Measurements from ENCODE around the gene DCST1. TPM values are rescaled to one million over a fixed set of nuclear protein-coding genes. Genes with fewer than 3 reads are reported as not detected.

Gene DCST1
- total and polyA plus RNA-seq, 2 experiments from 2014 or later: 0.27 TPM; not detected in 1

- Histone ChIP-seq H3K4me3 (no peak overlapping the region), H3K36me3 (no peaks in the 10 kb centered on the region), H3K27ac (no peak overlapping the region), H3K27me3 (no peaks in the 10 kb centered on the region), H3K4me1 (ENCODE audit: low read depth) (no peaks in the 10 kb centered on the region), H3K9me3 (ENCODE audit: low read depth) (no peaks in the 10 kb centered on the region)
- DNase-seq (ENCODE audit: low read depth in 1 of 2, low spot score in 1 of 2): no peak
- no peak for TF ChIP-seq CTCF (IDR thresholded peaks at IDR 0.05; ENCODE audit: low read depth, low read length)
Observed at GRCh38 chr1:155039308-155039669, 5.7 kb downstream of the DCST1 start.

- H3K27ac ChIP-seq: no peak overlapping the region
- H3K27me3 ChIP-seq: no peaks in the 10 kb centered on the region
- no peaks in the 10 kb centered on the region for H3K36me3 ChIP-seq
- no peaks in the 10 kb centered on the region for H3K9me3 ChIP-seq (ENCODE audit: low read depth)
- DNase-seq (ENCODE audit: low read depth in 1 of 2, low spot score in 1 of 2): no peak
- no peak overlapping the region for H3K4me3 ChIP-seq
- H3K4me1 ChIP-seq (ENCODE audit: low read depth): no peaks in the 10 kb centered on the region
- no peak for TF ChIP-seq CTCF (IDR thresholded peaks at IDR 0.05; ENCODE audit: low read depth, low read length)
Observed at GRCh38 chr1:155040358-155041093, 6.9 kb downstream of the DCST1 start.

GRCh38 chr1:155042789-155043188, 9.2 kb downstream of the DCST1 start:
- Histone ChIP-seq H3K4me1 (ENCODE audit: low read depth) (no peaks in the 10 kb centered on the region), H3K27ac (no peak overlapping the region), H3K9me3 (ENCODE audit: low read depth) (no peaks in the 10 kb centered on the region), H3K4me3 (no peak overlapping the region), H3K36me3 (no peaks in the 10 kb centered on the region), H3K27me3 (no peaks in the 10 kb centered on the region)
- no peak for DNase-seq (ENCODE audit: low read depth in 1 of 2, low spot score in 1 of 2)
- TF ChIP-seq CTCF (IDR thresholded peaks at IDR 0.05; ENCODE audit: low read depth, low read length): no peak

GRCh38 chr1:155043301-155043702, 9.7 kb downstream of the DCST1 start:
- H3K9me3 ChIP-seq (ENCODE audit: low read depth): no peaks in the 10 kb centered on the region
- no peaks in the 10 kb centered on the region for H3K36me3 ChIP-seq
- no peaks in the 10 kb centered on the region for H3K27me3 ChIP-seq
- no peak for TF ChIP-seq CTCF (IDR thresholded peaks at IDR 0.05; ENCODE audit: low read depth, low read length)
- DNase-seq (ENCODE audit: low read depth in 1 of 2, low spot score in 1 of 2): no peak
- no peaks in the 10 kb centered on the region for H3K4me1 ChIP-seq (ENCODE audit: low read depth)
- H3K27ac ChIP-seq: no peak overlapping the region
- no peak overlapping the region for H3K4me3 ChIP-seq

GRCh38 chr1:155043793-155044192, 10.2 kb downstream of the DCST1 start:
- no peaks in the 10 kb centered on the region for H3K36me3 ChIP-seq
- H3K27me3 ChIP-seq: no peaks in the 10 kb centered on the region
- no peaks in the 10 kb centered on the region for H3K9me3 ChIP-seq (ENCODE audit: low read depth)
- H3K4me1 ChIP-seq (ENCODE audit: low read depth): no peaks in the 10 kb centered on the region
- TF ChIP-seq CTCF (IDR thresholded peaks at IDR 0.05; ENCODE audit: low read depth, low read length): no peak
- H3K27ac ChIP-seq: no peak overlapping the region
- no peak for DNase-seq (ENCODE audit: low read depth in 1 of 2, low spot score in 1 of 2)
- no peak overlapping the region for H3K4me3 ChIP-seq
